Gastrocnemius medialis (tissue), 4 donors: ENCODE measurements around the gene PCNX3.

ENCODE experiments used
- POLR2A ChIP-seq, 2 donors: fragments of 450-650 bp; IDR thresholded peaks; one replicate each; pipeline ENCODE4 v1.6.1; 2017; ENCODE audit warnings: antibody characterized with exemption in 2 of 2, mild to moderate bottlenecking in 2 of 2, moderate library complexity in 2 of 2
- TF ChIP-seq, protein P1 (sequence below), 5 experiments: fragments of 450-650 bp in 3 of 5; fragments of 200-600 bp in 2 of 5; sonication (generic) in 2 of 5; IDR thresholded peaks in 4 of 5; conservative IDR thresholded peaks in 1 of 5; 1 replicate in 4 of 5; 2 replicates in 1 of 5; pipeline ENCODE4 v1.5.1; 2016 to 2019; ENCODE audit warnings: antibody characterized with exemption in 5 of 5, mild to moderate bottlenecking in 3 of 5, moderate library complexity in 3 of 5

DNA sequence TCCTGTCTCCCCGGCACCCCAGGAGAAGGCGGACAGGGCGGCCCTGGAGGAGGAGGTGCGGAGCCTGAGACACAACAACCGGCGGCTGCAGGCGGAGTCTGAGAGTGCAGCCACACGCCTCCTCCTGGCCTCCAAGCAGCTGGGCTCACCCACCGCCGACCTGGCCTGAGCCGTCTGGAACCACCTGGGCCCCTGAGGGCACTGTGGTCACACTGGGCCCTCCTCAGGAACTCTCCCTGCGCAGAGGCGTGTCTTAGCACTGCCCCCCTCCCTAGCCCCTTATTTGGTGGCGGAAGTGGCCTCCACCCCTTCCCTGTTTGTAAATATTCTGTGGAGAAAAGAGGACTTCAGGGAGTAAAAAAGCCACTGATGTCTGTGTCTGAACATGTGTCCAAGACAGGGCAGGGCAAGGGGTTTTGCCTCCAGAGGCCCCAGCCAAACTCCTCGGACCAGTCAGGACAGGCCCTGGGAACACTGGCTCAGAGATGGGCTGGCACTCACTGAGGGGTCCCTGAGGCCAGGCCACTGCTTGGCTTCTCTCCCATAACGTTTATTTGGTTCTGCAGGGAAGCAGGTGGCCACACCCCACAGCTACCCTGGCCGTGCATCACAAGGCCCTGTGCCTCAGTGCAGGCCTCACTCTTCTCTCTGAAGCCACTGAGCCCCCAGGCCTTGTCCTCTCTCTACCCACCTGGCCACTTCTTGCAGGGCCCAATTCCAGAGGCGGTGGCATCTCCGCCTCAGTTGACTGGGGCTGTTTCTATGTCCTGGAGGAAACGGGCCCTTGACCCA is 35.2 kb downstream of the PCNX3 start:
- TF ChIP-seq, protein P1, sequence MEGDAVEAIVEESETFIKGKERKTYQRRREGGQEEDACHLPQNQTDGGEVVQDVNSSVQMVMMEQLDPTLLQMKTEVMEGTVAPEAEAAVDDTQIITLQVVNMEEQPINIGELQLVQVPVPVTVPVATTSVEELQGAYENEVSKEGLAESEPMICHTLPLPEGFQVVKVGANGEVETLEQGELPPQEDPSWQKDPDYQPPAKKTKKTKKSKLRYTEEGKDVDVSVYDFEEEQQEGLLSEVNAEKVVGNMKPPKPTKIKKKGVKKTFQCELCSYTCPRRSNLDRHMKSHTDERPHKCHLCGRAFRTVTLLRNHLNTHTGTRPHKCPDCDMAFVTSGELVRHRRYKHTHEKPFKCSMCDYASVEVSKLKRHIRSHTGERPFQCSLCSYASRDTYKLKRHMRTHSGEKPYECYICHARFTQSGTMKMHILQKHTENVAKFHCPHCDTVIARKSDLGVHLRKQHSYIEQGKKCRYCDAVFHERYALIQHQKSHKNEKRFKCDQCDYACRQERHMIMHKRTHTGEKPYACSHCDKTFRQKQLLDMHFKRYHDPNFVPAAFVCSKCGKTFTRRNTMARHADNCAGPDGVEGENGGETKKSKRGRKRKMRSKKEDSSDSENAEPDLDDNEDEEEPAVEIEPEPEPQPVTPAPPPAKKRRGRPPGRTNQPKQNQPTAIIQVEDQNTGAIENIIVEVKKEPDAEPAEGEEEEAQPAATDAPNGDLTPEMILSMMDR (IDR thresholded peaks at IDR 0.05 in 4 of 5, conservative IDR thresholded peaks at IDR 0.05 in 1 of 5), result no peak
- TF ChIP-seq POLR2A (IDR thresholded peaks at IDR 0.05), result no peak
